ENCODE results near the gene PILRA.

DNA sequence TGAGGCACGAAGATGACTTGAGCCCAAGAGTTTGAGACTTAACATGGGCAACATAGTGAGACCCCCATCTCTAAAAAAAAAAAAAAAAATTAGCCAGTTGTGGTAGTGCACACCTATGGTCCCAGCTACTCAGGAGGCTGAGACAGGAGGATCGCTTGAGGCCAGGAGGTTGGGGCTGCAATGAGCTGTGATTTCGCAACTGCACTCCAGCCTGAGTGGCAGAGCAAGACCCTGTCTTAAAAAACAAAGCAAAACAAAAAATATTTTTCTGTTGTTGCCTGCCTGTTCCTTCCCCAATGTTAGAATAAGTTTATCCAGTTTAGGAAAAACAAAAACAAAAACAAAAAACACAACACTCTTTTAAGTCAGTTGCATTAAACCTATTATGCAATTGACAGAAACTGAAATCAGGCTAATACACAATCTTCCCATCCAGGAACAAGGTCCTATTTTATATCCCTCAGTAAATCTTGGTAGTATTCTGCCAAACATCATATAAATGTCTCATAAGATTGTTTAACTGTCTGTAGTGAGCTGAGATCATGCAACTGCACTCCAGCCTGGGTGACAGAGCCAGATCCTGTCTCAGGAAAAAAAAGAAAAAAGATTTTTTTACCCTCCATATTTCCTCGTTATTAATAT, 4.9 kb downstream of the PILRA start:
- TF ChIP-seq, protein P1, sequence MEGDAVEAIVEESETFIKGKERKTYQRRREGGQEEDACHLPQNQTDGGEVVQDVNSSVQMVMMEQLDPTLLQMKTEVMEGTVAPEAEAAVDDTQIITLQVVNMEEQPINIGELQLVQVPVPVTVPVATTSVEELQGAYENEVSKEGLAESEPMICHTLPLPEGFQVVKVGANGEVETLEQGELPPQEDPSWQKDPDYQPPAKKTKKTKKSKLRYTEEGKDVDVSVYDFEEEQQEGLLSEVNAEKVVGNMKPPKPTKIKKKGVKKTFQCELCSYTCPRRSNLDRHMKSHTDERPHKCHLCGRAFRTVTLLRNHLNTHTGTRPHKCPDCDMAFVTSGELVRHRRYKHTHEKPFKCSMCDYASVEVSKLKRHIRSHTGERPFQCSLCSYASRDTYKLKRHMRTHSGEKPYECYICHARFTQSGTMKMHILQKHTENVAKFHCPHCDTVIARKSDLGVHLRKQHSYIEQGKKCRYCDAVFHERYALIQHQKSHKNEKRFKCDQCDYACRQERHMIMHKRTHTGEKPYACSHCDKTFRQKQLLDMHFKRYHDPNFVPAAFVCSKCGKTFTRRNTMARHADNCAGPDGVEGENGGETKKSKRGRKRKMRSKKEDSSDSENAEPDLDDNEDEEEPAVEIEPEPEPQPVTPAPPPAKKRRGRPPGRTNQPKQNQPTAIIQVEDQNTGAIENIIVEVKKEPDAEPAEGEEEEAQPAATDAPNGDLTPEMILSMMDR (optimal IDR thresholded peaks at IDR 0.05 in 1 of 3, IDR thresholded peaks at IDR 0.05 in 1 of 3, conservative IDR thresholded peaks at IDR 0.05 in 1 of 3; ENCODE audit: extremely low read depth in 1 of 3, insufficient read depth in 2 of 3, low read length in 3 of 3), result no peak
- TF ChIP-seq EZH2 (IDR thresholded peaks at IDR 0.05; ENCODE audit: low read length), result no peak

All from keratinocyte (primary cell).